IPS-18c (cell line): ENCODE results near the gene ANXA5.
"Not testable (repeated sequence)": the region's sequence is repeated elsewhere in the genome, so short reads cannot be mapped to it uniquely, and the experiment has no call there.

ENCODE experiments used
- H3K4me3 ChIP-seq: 2 replicates; pipeline ENCODE4 v1.7.0; 2013; ENCODE audit warnings: low read depth, mild to moderate bottlenecking, low read length, moderate library complexity; ENCODE audit not compliant: insufficient read depth
- H3K9me3 ChIP-seq: one replicate; pipeline ENCODE4 v1.6.1; 2013; ENCODE audit warnings: mild to moderate bottlenecking, low read length, moderate library complexity; ENCODE audit not compliant: control insufficient read depth, insufficient read depth

ANXA5 gene

DNA sequence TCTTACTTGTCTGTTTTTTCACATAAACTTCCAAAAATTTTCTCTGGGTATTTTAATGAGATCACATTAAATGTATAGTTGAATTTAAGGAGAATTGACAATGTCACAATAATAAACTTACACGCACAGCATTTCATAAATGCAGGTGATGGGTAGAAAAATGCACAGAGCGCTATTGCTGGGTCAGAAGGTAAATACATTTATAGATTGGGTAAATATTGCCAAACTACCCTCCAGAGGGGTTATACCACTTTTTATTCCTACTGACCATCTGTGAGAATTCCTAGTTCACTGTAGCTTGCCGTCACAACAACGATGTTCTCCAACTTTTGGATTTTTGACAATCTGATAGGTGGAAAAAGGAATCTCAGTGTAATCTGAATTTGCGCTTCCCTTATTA lies 34.6 kb downstream of the ANXA5 start:
- Histone ChIP-seq H3K9me3 (no peaks in the 10 kb centered on the region), H3K4me3 (no peak overlapping the region)

GRCh38 chr4:121660175-121660933 lies 36.4 kb downstream of the ANXA5 start:
- not testable (repeated sequence) for H3K9me3 ChIP-seq, H3K4me3 ChIP-seq

DNA sequence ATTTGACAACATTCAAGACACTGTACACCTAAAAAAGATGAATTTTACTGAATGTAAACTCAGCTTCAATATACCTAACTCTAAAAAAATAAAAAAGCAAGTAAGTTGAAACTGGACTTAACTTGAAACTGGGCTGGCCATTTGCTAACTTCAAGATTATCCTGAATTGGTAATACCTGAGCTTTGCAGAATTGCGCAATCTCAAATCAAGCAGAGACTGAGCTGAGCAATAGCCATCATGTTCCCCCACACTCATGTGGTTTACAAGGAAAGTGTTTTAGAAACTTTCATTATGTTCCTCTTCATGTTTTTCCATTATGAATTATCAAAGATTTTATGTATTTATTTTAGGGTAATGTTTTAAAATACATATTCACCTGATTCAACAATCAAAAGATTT lies 38.7 kb downstream of the ANXA5 start:
- Histone ChIP-seq H3K4me3 (no peak overlapping the region), H3K9me3 (no peaks in the 10 kb centered on the region)

DNA sequence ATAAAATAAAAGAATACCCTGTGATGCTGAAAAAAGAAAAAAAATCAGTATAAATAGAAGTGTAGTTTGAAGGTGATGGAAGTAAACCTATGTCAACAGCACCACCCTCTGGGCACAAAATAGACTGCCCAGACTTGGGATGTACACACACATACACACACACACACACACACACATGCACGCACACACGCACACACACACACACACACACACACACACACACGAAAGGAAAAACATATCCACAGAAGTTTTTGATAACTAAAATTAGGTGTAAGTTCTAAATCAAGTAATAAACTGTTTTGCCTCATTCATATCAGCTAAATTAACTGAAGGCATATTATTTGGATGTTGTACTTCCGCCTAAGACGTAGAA lies 40.5 kb downstream of the ANXA5 start:
- no peak overlapping the region for H3K4me3 ChIP-seq

GRCh38 chr4:121655320-121656268 lies 41.2 kb downstream of the ANXA5 start:
- Histone ChIP-seq H3K9me3 (no peaks in the 10 kb centered on the region), H3K4me3 (no peak overlapping the region)

More for the DNA sequence above, 40.5 kb downstream of the ANXA5 start:
- no peaks in the 10 kb centered on the region for H3K9me3 ChIP-seq

- Histone ChIP-seq H3K9me3 (no peaks in the 10 kb centered on the region), H3K4me3 (no peak overlapping the region)
These were observed 42.0 kb downstream of the ANXA5 start for GRCh38 chr4:121654738-121655137.

DNA sequence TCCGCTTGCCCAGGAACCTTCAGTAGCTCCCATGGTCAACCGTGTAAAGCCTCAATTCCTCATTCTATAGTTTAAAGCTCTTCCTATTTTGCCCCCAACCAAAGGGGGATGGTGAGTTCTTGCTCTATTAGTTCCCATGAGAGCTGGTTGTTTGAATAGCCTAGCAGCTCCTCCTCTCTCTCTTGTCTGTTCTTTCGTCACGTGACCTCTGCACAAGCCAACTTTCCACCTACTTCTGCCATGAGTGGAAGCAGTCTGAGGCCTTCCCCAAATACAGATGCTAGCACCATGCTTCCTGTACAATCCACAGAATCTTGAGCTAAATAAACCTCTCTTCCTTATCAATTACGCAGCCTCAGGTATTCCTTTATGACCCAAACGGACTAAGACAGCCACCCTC lies 42.8 kb downstream of the ANXA5 start:
- Histone ChIP-seq H3K9me3 (no peaks in the 10 kb centered on the region), H3K4me3 (no peak overlapping the region)

DNA sequence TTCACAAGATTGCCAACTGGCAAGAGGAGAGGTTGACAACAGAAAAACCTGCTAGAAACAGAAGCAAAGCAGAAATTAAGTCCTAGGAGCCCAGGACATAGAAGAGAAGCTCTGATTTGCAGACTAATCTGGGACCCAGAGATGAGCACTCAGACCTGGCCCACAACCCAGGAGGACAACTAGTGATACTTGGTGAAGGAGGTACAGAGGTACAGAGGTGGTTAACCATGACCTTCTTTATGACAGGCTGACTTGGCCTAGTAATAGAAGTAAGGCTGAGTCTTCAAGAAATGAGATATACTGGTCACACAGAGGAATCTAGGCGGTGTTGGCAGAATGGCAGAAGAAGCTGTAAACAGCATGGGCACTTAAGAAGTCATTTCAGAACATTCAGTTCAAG lies 43.6 kb downstream of the ANXA5 start:
- Histone ChIP-seq H3K9me3 (no peaks in the 10 kb centered on the region), H3K4me3 (no peak overlapping the region)

GRCh38 chr4:121651597-121651996 lies 45.2 kb downstream of the ANXA5 start:
- Histone ChIP-seq H3K9me3 (no peaks in the 10 kb centered on the region), H3K4me3 (no peak overlapping the region)

- Histone ChIP-seq H3K4me3 (no peak overlapping the region), H3K9me3 (no peaks in the 10 kb centered on the region)
These were observed 46.0 kb downstream of the ANXA5 start for GRCh38 chr4:121650741-121651140.

DNA sequence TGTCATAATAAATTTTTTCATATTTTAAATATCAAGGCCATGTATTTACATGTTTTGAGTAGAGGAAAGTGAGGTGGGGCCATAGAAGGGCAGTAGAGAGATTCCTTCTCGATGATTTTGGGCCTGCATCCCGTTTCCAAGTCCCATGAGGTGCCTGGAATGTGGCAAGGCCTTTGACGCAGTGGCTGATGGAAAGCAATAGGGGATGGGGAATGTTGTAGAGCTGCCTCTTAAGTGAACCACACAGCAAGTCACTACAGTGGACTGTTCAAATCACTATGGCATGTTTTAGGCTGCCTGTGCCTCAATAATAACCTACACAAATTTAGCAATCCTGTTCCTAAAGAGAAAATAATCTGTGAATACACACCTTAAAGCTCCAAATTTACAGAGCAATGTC lies 48.3 kb downstream of the ANXA5 start:
- no peaks in the 10 kb centered on the region for H3K9me3 ChIP-seq
- no peak overlapping the region for H3K4me3 ChIP-seq

- H3K9me3 ChIP-seq: no peaks in the 10 kb centered on the region
- no peak overlapping the region for H3K4me3 ChIP-seq
These were observed 53.7 kb downstream of the ANXA5 start for GRCh38 chr4:121642876-121643585.

DNA sequence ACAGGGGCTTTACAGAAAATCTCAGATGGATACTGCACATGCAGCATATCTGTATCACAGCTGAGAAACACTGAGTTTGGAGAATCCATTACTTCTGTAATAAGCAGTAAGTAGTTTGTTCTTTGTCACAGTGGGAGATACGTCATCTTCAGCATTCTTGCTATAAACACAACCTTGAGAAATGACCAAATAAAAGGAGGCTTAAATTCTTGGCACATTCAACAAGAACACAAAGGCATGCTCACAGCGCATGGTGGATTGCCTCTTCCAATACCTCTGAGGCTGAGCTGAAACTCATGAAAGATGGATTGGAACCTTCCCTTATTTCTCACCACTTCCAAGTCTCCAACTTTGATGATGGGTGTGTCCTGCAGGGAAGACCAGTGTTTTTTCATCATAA lies 54.5 kb downstream of the ANXA5 start:
- Histone ChIP-seq H3K4me3 (no peak overlapping the region), H3K9me3 (no peaks in the 10 kb centered on the region)

GRCh38 chr4:121633653-121634052 lies 63.1 kb downstream of the ANXA5 start:
- no peaks in the 10 kb centered on the region for H3K9me3 ChIP-seq
- no peak overlapping the region for H3K4me3 ChIP-seq

DNA sequence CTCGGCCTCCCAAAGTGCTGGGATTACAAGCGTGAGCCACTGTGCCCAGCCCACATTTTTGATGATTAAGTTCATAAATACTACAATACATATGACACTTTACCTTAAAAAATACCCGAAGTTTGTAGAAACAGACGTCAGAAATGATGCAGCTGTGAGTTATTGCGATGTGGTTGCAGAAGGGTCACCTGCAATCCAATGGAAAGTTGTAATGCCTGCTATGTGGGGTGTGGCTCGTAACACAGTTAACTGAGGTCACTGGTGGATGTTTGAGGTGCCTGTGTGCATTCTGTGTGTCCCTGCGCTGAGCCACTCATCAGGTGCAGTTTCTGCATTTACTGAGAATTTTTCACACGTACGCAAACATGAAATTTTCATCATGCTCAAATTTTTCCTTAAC lies 64.1 kb downstream of the ANXA5 start:
- H3K4me3 ChIP-seq: no peak overlapping the region
- H3K9me3 ChIP-seq: no peaks in the 10 kb centered on the region
